Activated effector memory CD4-positive, alpha-beta T cell treated with Interleukin-2 at 50 U/mL for 16 hours (primary cell): Measurements from ENCODE around the gene TENT4B.

Experiments
- DNase-seq: peaks from one replicate; pipeline ENCODE4 v3.0.0-alpha.2; 2020

TENT4B gene

GRCh38 chr16:50198802-50199403, 45.8 kb downstream of the TENT4B start:
- DNase-seq, result no peak

GRCh38 chr16:50201787-50202186, 48.7 kb downstream of the TENT4B start:
- no peak for DNase-seq

DNA sequence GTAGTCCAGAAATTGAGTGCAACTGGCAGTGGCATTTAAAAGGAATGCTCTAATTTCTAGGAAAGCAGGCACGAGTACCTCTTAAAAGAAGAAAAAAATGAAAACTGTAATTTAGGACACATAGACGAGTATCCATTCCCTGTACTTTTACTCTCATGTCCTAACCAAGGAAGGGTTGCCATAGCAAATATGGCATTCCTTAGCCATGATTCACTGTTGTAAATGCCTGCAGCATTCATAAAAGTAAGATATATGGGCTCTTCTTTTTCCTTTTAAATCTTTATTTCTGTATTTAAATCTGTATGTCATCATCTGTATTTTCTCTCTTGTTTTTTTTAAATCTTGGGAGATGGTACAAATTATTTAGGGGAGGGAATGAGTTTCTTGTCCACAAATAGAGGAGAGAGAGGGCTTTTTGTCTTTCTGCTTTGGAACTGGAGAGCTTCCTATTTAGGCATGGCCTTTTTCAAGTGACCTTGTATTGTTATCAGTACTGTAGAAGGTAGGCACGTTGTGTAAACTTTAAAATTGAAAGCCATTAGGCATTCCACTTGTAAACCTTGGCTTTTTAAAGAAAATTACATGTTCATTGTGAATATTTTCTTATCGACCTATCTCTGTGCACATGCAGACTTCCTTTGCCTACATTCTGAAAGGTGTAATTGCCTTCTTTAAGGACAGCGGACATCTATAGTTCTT, 50.0 kb downstream of the TENT4B start:
- DNase-seq, result no peak

GRCh38 chr16:50203681-50204080, 50.6 kb downstream of the TENT4B start:
- DNase-seq, result no peak

DNA sequence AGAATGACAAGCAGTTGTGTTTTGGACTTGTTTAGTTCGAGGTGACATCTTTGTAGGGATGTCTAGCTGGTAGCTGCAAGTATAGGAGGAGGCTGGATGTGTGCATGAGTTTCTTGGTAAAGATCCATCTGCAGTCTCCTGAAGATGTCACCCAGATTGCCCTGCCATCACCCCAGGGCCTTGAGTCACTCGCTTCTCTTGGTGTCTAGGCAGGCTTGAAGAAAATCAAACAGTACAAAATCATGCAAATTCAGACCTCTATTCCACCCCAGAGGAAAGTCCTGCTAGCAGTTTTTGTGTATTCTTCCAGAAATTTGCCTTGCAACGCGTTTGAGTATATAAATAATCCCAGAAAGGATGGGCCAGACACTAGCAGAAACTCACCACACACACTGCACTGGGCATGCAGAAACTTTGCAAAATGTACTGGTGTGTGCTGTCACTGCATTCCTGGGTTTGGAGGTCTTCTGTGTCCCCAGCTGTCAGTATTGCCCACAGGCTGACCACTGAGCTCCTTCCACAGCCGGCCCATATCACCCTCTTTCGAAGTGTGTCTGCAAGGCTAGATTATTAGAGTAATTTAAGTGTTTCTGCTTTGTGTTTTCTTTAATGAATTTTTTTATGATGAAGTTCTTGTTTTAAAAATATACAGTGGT, 51.5 kb downstream of the TENT4B start:
- no peak for DNase-seq

DNA sequence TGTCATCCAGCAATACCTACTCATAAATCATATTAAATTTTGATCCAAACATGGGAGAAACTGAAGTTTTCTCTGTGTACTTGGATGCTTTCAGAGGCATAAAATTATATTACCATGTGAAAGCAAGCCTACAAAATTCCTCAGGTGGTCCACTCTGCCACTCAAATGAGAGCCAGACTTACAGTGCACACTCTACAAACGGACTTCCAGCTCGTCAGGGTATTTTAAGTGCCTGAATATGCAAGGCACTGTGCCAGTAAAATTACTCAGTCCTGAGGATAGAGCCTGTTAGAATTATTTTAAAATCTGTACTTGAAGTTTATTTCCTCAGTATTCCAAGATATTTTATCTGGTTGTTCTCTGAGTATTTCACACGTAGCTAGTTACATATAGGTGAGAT, 54.5 kb downstream of the TENT4B start:
- no peak for DNase-seq

- DNase-seq, result no peak
Observed at GRCh38 chr16:50208460-50208931, 55.4 kb downstream of the TENT4B start.

- DNase-seq, result no peak
Observed at GRCh38 chr16:50209546-50210265, 56.6 kb downstream of the TENT4B start.

DNA sequence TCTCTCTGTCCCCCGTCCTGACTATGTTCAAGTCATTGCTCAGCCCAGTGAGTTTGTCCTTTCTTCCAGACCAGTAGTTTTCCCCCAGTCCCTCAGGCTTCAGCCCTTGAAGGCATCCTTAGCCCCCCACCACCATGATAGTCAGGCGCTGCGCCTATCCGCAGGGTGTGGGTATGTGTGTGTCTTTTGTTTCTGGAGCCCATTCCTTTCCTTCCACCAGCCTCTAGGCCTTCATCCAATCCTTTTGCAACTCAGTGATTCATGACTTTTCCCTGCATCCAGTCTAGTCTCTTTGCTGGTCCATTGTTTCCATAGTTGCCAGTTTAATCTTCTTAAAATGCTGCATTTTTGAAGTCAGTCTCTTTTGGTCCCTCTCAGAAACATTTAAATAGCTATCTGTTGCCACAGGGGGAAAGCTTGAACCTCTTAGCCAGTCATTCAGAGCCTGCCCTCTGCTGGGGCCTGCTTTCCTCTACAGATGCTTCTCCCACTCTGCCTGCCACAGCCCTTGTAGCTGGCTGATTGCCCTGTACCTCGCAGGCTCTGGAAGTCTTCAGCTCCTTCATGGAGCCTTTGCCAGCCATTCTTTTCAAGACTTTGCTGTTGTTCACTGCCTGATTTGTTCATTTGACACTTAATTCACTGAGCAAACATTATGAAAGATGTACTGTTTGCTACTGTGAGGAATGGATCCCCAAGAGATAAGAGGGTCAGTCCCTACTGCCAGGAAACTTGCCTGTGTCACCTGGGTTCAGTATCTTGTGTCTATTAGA, 57.3 kb downstream of the TENT4B start:
- peak; percentile 39 for DNase-seq

DNA sequence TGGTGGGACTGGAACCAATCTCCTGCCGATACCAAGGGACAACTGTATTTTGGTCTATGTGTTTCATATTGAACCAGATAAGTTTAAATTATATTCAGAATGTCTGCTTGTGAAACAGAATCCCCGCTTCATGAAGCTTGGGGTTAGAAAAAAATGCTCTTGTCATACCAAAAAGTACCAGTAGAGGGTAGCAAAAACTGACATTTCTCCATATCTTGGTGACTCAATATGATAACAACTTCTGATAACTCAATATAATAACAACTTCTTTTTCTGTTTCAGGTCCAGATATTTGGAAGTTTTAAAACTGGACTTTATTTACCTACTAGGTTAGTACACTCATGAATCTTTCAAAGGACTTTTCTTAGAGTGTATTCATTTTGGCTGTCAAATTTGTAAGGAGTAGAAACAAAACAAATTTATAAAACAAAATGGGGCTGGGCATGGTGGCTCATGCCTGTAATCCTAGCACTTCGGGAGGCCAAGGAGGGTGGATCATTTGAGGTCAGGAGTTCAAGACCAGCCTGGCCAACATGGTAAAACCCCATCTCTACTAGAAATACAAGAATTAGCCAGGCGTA, 60.9 kb downstream of the TENT4B start:
- DNase-seq, result no peak

DNA sequence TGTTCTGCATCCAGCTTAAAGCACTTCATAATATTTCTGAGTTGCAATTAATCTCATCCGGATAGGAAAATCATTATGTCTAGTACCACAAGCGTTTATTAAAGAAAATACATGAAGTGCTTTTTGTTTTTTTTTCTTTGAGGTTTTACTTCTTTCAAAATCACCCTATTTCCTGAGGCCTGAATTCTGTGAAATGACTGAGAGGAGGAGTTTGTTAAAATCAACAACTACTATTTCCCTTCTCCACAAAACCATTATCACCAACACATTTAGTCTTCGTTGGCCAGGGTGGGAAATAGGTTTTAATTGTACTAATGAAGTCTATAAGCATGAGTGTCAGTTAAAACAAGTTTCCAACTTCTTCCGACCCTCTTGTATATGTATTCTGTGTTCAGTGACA, 62.6 kb downstream of the TENT4B start:
- DNase-seq, result no peak

- DNase-seq, result no peak
Observed at GRCh38 chr16:50216231-50216630, 63.1 kb downstream of the TENT4B start.

- no peak for DNase-seq
Observed at GRCh38 chr16:50219402-50219975, 66.4 kb downstream of the TENT4B start.

DNA sequence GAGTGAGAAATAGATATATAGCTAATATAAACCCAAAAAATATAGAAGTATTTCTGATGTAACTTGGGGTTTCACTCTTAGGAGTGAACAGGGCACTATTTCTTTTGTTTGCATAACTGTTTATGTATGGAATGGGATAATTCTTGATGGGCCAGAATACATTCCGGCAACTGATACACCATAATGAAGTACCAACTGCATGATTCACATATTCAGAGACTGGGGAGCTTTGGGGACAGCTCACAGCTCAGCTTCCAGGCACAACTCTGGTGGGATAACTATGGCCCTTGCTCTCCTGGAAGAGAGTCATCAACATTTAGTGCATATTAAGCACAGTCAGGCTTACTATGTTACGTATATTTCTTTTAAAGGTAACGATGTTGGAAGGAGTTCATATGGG, 71.2 kb downstream of the TENT4B start:
- no peak for DNase-seq

GRCh38 chr16:50227120-50227519, 74.0 kb downstream of the TENT4B start:
- no peak for DNase-seq

- DNase-seq, result no peak
Observed at GRCh38 chr16:50227665-50228064, 74.6 kb downstream of the TENT4B start.

- no peak for DNase-seq
Observed at GRCh38 chr16:50228364-50228868, 75.3 kb downstream of the TENT4B start.

DNA sequence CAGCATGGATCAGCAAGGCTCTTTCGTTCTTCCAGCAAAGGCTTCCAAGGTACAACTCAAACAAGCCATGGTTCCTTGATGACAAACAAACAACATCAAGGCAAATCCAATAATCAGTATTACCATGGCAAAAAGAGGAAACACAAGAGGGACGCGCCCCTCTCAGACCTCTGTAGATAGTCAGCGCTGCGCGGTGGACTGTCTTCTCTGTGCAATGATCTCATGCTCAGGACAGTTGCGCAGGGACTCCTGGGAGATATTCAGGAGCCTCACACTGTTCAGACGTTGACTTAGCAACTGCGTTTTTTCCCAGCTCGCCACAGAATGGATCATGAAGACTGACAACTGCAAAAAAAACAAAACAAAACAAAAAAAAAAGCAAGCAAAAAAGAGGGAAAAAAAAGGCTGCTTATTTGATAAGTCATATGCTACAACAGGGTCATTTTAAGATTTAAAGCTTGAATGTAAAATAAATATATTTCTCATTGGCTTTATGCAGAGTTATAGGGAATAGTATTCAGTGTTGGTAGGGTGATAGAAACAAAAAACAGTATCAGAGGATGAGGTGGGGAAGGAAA, 76.1 kb downstream of the TENT4B start:
- no peak for DNase-seq

GRCh38 chr16:50234771-50235556, 81.9 kb downstream of the TENT4B start:
- DNase-seq, result no peak

GRCh38 chr16:50235581-50235980, 82.5 kb downstream of the TENT4B start:
- DNase-seq, result no peak

GRCh38 chr16:50238314-50238713, 85.2 kb downstream of the TENT4B start:
- no peak for DNase-seq
